ENCODE results near the gene SMIM27. TPM values are rescaled to one million over a fixed set of nuclear protein-coding genes. Genes with fewer than 3 reads are reported as not detected.

The SMIM27 gene
- total and polyA plus RNA-seq, 9 donors, result 4.8 to 16.3 (median 9.2) TPM

- peak overlapping the region; percentile 50 for H3K4me3 ChIP-seq
- no peak for TF ChIP-seq EP300 (IDR thresholded peaks at IDR 0.05)
Measured at GRCh38 chr9:32573821-32574220, 21.7 kb downstream of the SMIM27 start.

GRCh38 chr9:32574858-32575257, 22.7 kb downstream of the SMIM27 start:
- 44 to 52% (median 50%) methylated on average over 1 of the region's 1 CpG for WGBS, 3 donors
- Histone ChIP-seq H3K4me3 (no peak overlapping the region), H3K27ac (no peak overlapping the region), H3K36me3 (no peaks in the 10 kb centered on the region), H3K27me3 (no peaks in the 10 kb centered on the region), H3K4me1 (ENCODE audit: insufficient read depth) (no peaks in the 10 kb centered on the region), H3K9me3 (no peaks in the 10 kb centered on the region)
- no peak for DNase-seq
- no peak for TF ChIP-seq POLR2A (IDR thresholded peaks at IDR 0.05)
- TF ChIP-seq CTCF (IDR thresholded peaks at IDR 0.05), result no peak
- TF ChIP-seq EP300 (IDR thresholded peaks at IDR 0.05), result no peak
- intact Hi-C loops (cut with DNase I), result no loop called here

More at GRCh38 chr9:32573821-32574220, 21.7 kb downstream of the SMIM27 start:
- Histone ChIP-seq H3K36me3 (no peaks in the 10 kb centered on the region), H3K27me3 (no peaks in the 10 kb centered on the region), H3K9me3 (no peaks in the 10 kb centered on the region), H3K4me1 (ENCODE audit: insufficient read depth) (no peaks in the 10 kb centered on the region), H3K27ac (no peak overlapping the region)
- DNase-seq, result no peak
- 77 to 86% (median 85%) methylated on average over 7 of the region's 7 CpGs for WGBS, 3 donors
- intact Hi-C loops (cut with DNase I), result loop anchor here in 1 of 4 donors (2.0 kb wide), 1 partner anchor 195 kb away; no protein-coding TSS in a partner anchor

- no peaks in the 10 kb centered on the region for H3K27me3 ChIP-seq
Measured at GRCh38 chr9:32577316-32577715, 25.2 kb downstream of the SMIM27 start.

GRCh38 chr9:32578976-32579375, 26.8 kb downstream of the SMIM27 start:
- Histone ChIP-seq H3K27ac (no peak overlapping the region), H3K9me3 (no peaks in the 10 kb centered on the region), H3K4me1 (ENCODE audit: insufficient read depth) (no peaks in the 10 kb centered on the region), H3K27me3 (no peaks in the 10 kb centered on the region), H3K4me3 (no peak overlapping the region), H3K36me3 (no peaks in the 10 kb centered on the region)
- intact Hi-C loops (cut with DNase I), result no loop called here
- DNase-seq, result no peak
- TF ChIP-seq POLR2A (IDR thresholded peaks at IDR 0.05) (no peak), EP300 (IDR thresholded peaks at IDR 0.05) (no peak), CTCF (IDR thresholded peaks at IDR 0.05) (no peak)
- WGBS, 3 donors, result 36 to 47% (median 38%) methylated on average over 5 of the region's 5 CpGs

More at GRCh38 chr9:32577316-32577715, 25.2 kb downstream of the SMIM27 start:
- intact Hi-C loops (cut with DNase I), result no loop called here
- Histone ChIP-seq H3K36me3 (no peaks in the 10 kb centered on the region), H3K4me1 (ENCODE audit: insufficient read depth) (no peaks in the 10 kb centered on the region), H3K4me3 (no peak overlapping the region), H3K9me3 (no peaks in the 10 kb centered on the region), H3K27ac (no peak overlapping the region)
- TF ChIP-seq EP300 (IDR thresholded peaks at IDR 0.05) (no peak), POLR2A (IDR thresholded peaks at IDR 0.05) (no peak), CTCF (IDR thresholded peaks at IDR 0.05) (no peak)
- 86 to 90% (median 87%) methylated on average over 3 of the region's 3 CpGs for WGBS, 3 donors
- no peak for DNase-seq

GRCh38 chr9:32579706-32580331, 27.7 kb downstream of the SMIM27 start:
- H3K4me3 ChIP-seq, result no peak overlapping the region

More at GRCh38 chr9:32579706-32580331, 27.7 kb downstream of the SMIM27 start:
- 10 to 15% (median 11%) methylated on average over 4 of the region's 4 CpGs for WGBS, 3 donors
- TF ChIP-seq CTCF (IDR thresholded peaks at IDR 0.05), result peak; percentile 49 to 76 (median 76)
- no peak for TF ChIP-seq POLR2A (IDR thresholded peaks at IDR 0.05)
- TF ChIP-seq EP300 (IDR thresholded peaks at IDR 0.05), result no peak
- DNase-seq, result peak; percentile 48 to 77 (median 76)
- Histone ChIP-seq H3K4me1 (ENCODE audit: insufficient read depth) (no peaks in the 10 kb centered on the region), H3K27me3 (no peaks in the 10 kb centered on the region), H3K27ac (no peak overlapping the region), H3K9me3 (no peaks in the 10 kb centered on the region), H3K36me3 (no peaks in the 10 kb centered on the region)
- intact Hi-C loops (cut with DNase I), result loop anchor here (2.0 to 10.0 kb wide), 4 partner anchors 201 to 387 kb away; no protein-coding TSS in a partner anchor
